NCI-H524 treated with DMSO at 0.1 percent for 48 hours (cell line): ENCODE data around the gene TMEM198.

Experiments used
- DNase-seq: peaks from one replicate; lab custom pipeline; 2025; lab: John Stamatoyannopoulos, UW

The TMEM198 gene

DNA sequence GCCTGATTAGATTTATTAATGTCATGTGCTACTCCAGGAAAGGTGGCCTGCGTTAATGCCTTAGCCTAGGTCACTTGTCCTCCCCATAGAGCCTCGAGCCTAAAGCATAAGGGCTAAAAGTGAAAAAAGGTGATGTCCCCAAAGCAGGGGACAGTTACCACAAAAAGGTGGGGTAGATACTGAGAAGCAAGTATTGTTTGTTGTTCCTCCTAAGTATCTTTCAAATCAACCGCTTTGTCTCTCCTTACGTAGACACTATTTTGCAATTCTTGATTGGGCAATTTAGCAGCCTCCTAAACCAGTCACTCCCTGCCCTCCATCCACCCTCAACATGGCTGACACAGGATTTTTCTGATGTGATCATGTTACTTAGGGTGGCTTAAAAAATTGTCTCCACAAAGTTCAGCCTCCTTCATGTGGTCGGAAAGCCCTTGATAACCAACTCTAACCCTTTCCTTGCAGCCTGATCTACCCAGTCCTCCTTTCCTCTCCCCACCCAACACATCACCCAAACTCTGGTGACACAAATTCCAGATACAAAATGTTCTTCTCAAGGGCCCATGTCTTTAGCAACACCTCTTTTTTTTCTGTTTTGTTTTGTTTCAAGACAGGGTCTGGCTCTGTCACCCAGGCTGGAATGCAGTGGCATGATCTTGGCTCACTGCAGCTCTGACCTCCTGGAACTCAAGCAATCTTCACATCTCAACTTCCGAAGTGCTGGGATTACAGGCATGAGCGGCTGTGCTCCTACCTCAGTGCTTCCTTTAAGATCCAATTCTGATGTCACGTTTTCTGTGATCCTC is 35.2 kb downstream of the TMEM198 start:
- no peak for DNase-seq

DNA sequence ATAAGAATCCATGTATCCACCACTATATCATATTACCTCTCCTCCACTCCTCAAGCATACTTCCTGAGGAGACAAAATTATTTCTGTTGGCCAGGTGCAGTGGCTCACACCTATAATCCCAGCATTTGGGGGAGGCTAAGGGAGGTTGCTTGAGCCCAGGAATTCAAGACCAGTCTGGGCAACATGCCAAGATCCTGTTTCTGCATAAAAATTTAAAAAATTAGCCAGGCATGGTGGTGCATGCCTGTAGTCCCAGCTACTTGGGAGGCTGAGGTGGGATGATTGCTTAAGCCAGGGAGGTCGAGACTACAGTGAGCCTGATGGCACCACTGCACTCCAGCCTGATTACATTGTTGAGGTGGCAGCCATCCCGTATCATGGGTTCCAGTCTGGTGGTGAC is 37.5 kb downstream of the TMEM198 start:
- no peak for DNase-seq

DNA sequence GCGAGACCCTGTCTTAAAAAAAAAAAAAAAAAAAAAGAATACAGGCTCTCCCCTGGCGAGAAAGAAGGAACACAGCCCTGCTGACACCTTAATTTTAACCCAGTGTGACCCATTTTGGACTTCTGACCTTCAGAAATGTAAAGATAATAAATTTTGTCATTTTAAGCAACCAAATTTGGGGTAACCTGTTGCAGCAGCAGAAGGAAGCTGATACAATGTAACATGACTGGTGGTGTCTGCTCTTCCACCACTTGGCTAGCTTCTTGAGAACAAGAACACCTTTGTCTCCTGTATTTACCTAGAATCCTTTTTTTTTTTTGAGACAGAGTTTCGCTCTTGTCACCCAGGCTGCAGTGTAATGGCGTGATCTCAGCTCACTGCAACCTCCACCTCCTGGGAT is 47.3 kb downstream of the TMEM198 start:
- DNase-seq, result no peak

DNA sequence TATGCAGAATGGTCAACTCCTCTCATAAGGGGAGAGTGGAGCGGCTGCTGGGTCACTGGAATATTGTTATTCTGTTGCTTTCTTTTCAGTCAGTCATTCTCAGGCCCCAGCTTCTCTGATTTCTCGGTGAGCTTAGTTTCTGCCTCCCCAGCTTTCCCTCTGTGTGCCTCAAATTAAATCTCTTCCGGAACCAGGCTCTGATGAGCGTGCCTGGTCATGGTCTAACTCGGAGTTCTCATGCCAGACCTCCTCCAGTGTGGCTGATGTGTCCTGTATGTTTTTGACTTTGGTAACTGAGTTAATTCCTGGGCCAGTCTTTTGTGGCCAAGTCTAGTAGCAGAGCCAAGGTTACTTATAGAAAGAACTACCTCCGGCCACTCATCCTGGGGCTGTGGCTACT is 48.9 kb downstream of the TMEM198 start:
- DNase-seq, result no peak

DNA sequence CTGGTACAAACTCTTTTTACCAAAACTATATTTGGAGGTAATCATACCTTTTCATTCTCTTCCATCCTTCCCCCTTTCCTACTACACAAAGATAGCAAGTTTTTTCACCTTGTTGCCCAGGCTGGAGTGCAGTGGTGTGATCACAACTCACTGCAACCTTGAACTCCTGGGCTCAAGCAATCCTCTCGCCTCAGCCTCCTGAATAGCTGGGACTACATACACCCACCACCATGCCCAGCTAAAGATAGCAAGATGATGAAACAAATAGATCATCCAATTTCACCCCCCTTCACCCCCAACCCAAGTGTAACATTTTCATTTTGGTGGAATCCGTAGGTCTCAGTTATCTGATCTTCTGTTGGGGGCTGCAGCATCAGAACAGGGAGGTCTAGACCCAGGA is 49.3 kb downstream of the TMEM198 start:
- DNase-seq, result no peak

DNA sequence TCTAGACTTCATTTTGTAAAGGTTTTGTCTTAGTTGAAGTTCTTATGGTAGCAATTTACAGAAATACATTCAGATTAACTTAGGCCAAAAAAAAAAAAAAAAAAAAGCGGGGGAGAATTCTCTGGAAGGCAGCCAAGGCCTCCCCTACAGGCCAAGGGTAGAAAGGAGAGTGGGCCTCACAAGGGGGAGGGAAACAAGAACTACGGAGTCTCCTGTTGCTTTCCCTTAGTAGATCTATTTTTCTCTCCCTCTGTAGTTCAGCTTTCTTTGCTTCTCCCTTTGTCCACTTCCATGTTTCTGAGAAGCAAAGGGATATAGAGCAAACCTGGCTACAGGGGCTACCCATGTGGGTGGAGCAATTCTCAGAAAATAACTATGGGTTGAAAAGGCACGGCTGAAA is 51.4 kb downstream of the TMEM198 start:
- no peak for DNase-seq

DNA sequence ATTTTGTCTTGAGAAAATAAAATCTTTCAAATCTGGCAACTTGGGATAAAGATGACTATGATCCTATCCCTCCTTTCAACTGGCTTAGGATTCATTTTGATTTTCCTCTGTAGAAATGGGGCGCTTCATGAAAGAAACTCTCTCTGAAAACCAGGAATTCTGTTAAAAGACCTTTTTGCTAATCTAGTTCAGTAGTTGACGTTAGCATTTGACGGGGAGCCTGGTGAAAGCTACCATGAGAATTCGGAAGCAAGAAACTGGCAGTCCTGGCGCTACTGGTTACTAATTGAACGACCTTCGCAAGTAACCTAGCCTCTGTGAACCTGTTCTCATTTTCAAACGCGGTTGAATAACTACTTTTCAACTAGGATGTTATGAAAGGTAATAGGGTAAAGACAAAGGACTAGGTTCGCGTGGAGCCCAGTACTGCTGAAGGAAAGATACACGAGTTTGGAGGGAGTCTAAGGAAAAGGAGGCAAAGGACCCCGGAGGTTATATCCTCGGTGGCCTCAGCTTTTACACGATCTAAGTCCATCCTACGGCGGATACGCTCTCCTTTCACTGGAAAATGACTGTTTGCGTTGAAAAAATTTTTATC is 53.2 kb downstream of the TMEM198 start:
- DNase-seq, result no peak

DNA sequence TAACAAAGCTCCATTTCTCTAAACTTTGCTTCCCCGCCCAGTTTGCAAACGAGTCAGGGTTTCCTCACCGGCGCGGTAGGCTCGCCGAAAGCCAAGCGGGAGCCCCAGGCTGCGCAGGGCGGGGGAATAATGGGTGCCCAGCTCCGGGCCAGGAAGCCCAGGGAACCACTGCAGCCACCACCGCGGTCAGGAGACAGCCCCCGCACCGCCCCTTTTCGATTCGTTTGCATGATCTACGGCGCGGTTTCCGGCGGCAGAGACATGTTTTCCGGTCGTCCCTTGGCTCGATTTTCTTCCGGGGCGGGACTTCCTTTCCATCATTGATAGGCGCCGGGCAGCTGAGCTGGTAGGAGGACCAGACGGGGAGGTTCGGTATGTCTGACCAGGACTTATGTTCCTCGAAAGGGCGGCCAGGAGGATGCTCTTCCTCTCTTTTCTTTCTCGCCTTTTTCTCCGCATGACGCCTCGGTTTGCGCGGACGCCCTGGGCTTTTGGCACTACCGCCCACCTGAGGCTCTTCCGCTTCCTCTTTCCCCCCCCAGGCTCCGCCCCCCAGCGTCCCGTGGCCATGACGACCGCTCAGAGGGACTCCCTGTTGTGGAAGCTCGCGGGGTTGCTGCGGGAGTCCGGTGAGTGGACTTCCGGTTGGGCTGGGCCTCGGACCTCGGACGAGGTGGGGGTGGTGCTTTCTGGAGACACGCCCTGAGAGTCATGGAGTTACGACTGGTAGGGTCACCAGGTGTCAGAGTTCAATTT is 53.9 kb downstream of the TMEM198 start, which contains the start of gene STK11IP:
STK11IP (plus strand) TSS at position 306 of the 756 bp plus-strand sequence; CDS start at position 569, 263 bp downstream.
- peak; percentile 72 for DNase-seq

DNA sequence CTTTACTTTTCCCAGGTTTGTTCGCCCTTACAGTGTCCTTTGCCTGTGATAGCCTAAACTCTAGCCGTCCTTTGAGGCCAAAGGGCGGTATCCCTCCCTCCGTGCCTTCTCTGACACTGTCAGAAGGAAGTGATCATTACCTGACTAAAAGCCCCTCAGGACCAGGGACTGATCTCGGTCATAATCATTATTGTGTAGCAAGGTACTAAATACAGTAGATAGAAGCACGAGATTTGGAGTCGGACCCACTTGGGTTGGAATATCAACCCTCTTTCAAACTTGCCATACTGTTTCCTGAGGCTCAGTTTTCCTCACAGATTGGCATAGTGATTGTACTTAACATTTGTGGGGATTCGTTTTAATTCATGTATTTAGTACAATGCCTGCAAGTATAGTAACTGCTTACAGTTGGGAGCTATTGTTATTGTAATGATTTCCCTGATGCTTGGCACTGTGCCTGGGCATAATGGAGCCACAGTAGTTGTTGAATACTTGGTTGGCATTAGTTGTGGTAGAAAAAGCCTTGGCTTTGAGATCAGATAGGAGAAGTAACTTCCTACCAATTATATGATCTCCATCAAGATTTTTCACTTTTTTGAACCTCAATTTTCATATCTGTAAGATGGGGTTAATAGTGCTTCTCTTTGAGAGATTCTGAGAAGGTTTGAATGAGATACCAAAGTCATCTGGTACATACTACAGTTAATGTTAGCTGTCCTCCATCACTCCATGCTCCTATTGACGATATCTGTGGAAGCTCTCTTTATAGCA is 54.7 kb downstream of the TMEM198 start:
- no peak for DNase-seq
